ENCODE results near the gene MAP3K5.

The MAP3K5 gene

DNA sequence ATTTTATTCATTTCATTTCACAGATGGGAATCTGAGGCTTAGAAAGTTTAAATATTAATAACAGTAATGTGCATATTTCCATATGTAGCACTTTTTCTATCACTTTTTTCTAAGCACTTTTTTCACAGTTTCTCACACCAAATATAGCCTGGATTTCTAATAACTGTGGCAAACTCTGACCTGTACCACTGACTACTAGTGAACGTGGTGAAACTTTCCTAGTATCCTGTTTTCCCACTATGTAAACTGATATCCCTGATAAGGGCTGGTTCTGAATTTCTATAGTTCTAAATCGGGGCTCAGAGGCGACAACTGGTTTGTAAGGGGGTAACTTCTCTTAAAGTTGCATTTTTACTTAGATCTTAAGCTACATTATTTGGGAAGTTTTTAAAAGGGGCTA, 274.7 kb downstream of the MAP3K5 start:
- no peak for DNase-seq (ENCODE audit: low spot score)

DNA sequence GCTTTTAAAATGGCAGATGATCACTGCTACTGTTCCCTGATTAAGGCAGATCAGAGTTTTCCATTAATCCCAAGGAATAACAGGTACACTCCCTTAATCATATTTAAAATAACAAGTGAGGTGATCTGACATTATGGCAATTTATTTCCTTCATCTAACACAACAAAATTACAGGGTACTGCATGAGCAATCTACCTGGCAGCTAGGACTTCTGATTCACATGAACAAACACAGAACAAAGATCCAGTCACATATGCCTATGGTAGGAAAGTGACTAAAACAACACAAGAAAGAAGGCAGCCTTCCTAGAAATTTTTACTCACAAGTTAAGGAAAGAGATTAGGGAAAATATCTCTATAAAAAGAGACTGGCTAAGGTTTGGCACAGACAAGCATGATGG, 275.3 kb downstream of the MAP3K5 start:
- no peak for DNase-seq (ENCODE audit: low spot score)

DNA sequence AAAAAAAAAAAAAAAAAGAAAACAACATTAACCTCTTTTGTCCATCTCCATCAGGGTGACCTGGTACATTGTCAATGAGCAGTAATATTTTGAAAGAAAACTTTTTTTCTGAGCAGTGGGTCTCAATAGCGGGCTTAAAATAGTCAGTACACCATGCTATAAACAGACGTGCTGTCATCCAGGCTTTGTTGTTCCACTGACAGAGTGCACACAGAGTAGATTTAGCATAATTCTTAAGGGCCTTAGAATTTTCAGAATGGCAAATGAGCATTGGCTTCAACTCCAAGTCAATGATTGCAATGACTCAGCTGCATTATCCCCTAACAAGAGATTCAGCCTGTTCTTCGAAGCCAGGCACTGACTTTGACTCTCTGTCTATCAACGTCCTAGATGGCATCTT, 277.7 kb downstream of the MAP3K5 start:
- DNase-seq (ENCODE audit: low spot score): no peak

DNA sequence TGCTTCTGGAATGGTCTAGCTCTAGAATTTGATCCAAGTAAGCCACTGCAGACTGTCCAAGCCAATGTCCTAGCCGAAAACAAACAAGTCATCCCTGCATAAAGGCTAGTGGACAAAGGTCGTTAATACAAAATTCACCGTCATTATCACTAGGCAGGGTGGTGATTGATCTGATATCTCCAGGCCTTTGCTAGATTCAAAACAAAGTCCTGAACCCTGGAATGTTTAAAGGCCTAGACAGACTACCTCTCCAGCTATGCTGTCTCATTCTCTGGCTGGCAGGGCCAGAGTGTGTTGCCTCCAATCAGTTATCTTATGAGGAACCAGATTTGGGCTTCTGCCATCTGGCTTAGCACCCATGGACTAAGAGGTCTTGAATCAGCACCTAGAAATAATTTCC, 280.4 kb downstream of the MAP3K5 start:
- no peak for DNase-seq (ENCODE audit: low spot score)

DNA sequence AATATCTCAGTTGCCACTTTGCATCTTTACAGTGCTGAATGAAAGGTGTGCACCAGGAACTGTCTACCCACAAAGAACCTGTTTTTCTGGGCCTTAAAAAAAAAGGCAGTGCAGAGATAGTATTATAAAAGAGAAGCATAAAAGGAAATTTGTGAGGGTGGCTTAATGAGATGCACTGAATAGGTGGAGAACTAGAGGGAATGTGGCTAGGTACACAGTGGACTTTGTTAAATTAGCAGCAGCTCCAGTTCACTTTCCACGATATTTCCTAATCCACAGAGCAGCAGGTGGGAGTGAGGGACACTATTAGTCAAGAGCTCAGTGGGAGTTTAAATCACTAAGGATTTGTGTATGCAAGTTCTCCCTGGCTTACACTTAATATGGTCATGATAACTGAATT, 280.9 kb downstream of the MAP3K5 start:
- DNase-seq (ENCODE audit: low spot score): no peak

DNA sequence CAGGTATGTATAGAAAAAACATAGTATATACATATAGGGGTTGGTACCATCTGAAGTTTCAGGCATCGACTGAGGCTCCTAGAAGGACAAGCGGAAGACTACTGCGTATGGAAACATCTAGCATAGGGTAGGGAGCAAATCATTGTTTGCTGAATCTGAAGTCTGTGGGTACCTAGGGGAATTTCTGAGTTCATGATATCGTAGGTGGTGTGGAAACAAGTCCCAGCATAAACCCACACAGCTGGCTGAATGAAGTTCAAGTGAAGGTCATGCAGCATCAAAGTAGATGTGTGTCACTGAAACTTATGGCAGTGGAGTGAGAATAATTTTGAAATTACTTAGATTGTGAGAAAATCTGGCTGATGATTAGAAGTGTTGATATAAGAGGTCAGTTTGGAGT, 281.5 kb downstream of the MAP3K5 start:
- no peak for DNase-seq (ENCODE audit: low spot score)

DNA sequence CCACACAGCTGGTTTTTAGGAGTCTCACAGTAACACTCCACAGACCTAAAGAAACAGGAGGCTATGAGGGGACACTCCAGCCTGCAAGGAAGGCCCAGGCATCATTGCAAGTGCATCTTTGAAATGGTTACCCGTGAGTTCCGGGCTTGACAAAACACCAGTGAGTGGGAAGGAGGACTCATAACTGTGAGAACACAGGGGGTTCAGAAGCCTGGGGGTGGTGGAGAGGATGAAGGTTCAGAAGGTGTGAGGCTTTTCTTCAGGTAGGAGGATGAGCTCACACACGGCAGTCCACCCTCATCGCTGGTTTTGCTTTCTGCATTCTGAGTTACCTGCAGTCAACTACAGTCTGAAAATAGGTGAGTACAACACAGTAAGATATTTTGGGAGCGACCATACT, 282.0 kb downstream of the MAP3K5 start:
- no peak for DNase-seq (ENCODE audit: low spot score)

DNA sequence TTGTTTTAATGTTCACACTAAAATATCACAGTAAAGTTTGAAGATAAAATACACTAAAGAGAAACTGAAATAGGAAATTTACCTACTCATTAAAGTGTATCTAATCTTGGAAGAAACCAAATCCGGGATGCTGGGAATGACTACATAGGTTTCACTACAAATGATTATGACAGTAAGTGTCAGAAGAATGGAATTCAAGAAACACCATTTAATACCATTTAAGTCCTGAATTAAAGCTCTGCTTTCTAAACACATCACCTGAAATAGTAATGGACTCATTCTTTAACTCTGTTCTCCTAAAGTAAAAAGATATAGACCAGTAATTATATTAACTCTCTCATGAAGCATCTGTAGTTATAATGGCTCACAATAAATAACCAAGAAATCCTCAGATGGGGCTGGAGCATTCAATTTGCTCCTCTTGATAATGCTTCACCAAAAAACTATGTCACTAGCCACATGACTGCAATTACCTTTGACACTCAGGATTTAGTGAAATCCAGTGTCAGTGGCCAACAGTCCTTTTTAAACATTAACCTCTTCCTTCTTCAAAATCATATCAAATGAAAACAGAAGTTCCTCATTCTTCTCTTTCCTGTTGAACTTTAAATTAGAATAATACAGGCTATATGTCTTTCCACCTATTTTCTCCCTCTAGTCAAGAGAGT, 283.4 kb downstream of the MAP3K5 start:
- DNase-seq (ENCODE audit: low spot score): no peak
